Measurements from ENCODE around the gene CEP104.

DNA sequence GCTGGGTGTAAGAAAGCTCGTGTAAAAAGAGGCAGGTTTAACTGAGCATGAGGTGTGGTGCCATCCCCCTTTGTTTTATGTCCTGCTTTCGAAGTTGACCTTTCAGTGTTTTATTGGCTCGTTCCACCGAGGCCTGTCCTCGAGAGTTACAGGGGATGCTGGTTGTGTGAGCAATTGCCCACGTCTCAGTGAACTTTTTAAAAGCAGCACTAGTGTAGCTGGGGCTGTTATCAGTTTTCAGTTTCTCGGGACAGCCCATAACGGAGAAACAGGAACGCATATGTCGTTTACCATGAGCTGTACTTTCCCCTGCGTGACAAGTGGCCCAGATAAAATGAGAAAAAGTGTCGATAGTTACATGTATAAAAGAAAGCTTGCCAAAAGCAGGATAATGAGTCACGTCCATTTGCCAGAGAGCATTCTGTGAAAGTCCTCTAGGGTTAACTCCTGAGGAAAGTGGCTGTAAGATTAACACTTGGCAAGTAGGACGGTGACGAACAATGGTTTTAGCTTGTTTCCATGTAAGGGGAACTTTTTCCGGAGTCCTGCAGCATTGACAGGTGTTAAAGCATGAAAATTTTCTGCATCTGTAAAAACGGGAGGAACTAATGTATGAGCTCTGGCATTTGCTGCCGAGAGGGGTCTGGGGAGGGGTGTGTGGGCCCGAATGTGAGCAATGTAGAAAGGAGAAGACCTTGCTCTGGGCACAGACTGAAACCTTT lies 52.9 kb downstream of the CEP104 start:
- no peak for TF ChIP-seq POLR2A (IDR thresholded peaks at IDR 0.05)
- TF ChIP-seq, protein P1, sequence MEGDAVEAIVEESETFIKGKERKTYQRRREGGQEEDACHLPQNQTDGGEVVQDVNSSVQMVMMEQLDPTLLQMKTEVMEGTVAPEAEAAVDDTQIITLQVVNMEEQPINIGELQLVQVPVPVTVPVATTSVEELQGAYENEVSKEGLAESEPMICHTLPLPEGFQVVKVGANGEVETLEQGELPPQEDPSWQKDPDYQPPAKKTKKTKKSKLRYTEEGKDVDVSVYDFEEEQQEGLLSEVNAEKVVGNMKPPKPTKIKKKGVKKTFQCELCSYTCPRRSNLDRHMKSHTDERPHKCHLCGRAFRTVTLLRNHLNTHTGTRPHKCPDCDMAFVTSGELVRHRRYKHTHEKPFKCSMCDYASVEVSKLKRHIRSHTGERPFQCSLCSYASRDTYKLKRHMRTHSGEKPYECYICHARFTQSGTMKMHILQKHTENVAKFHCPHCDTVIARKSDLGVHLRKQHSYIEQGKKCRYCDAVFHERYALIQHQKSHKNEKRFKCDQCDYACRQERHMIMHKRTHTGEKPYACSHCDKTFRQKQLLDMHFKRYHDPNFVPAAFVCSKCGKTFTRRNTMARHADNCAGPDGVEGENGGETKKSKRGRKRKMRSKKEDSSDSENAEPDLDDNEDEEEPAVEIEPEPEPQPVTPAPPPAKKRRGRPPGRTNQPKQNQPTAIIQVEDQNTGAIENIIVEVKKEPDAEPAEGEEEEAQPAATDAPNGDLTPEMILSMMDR (IDR thresholded peaks at IDR 0.05), result no peak
